HG03039 (cell line): Measurements from ENCODE around the gene ATG5.

Experiments
- ATAC-seq: cut with Tn5 transposase; IDR thresholded peaks from one replicate; pipeline ENCODE4 v1.9.1; 2021; ENCODE audit warnings: mild to moderate bottlenecking, moderate library complexity; ENCODE audit not compliant: unreplicated experiment

The ATG5 gene

GRCh38 chr6:106134906-106135634 is 190.5 kb downstream of the ATG5 start:
- ATAC-seq: no peak
